Ascending aorta (tissue), 2 donors: ENCODE data around the gene THRB. TPM values are rescaled to one million over a fixed set of nuclear protein-coding genes. Genes with fewer than 3 reads are reported as not detected.

Experiments
- DNase-seq, 2 donors: peaks; one replicate each; pipeline ENCODE4 v3.0.0-alpha.2; 2019; ENCODE audit warnings: low spot score in 2 of 2
- H3K27ac ChIP-seq, 2 donors: fragments of 200-600 bp; sonication (generic); one replicate each; pipeline ENCODE4 v1.5.1; 2016 to 2017; ENCODE audit warnings: mild to moderate bottlenecking in 1 of 2
- H3K27me3 ChIP-seq: fragments of 200-600 bp; sonication (generic); one replicate; pipeline ENCODE4 v1.5.1; 2017
- H3K36me3 ChIP-seq, 2 donors: fragments of 200-600 bp; sonication (generic); one replicate each; pipeline ENCODE4 v1.5.1; 2016
- H3K4me1 ChIP-seq, 2 donors: fragments of 200-600 bp; sonication (generic); one replicate each; pipeline ENCODE4 v1.5.1; 2016 to 2017; ENCODE audit warnings: mild to moderate bottlenecking in 1 of 2
- H3K4me3 ChIP-seq, 2 donors: fragments of 200-600 bp; sonication (generic); one replicate each; pipeline ENCODE4 v1.5.1; 2016 to 2017; ENCODE audit warnings: mild to moderate bottlenecking in 1 of 2
- H3K9me3 ChIP-seq, 2 donors: fragments of 200-600 bp; sonication (generic); one replicate each; pipeline ENCODE4 v1.5.1; 2016
- intact Hi-C: fragments of 100-400 bp; cut with DNase I; formaldehyde crosslinking; loops from one replicate; pipeline ENCODE4 v1.15.1; 2023
- total RNA-seq: library from RNA; depleted of rRNA; stranded (reverse); fragments of >200 nt; gene quantifications from one replicate; pipeline ENCODE4 v1.1.0, GENCODE V29; 2016
- TF ChIP-seq, protein P1 (sequence below), 3 experiments: fragments of 200-600 bp in 2 of 3; fragments of 450-650 bp in 1 of 3; sonication (generic) in 2 of 3; IDR thresholded peaks; one replicate each; pipeline ENCODE4 v1.5.1; 2016 to 2019; ENCODE audit warnings: antibody characterized with exemption in 3 of 3, mild to moderate bottlenecking in 1 of 3, moderate library complexity in 1 of 3

Gene THRB
- total RNA-seq, 1 donor from 2014 or later, result 24.7 TPM

DNA sequence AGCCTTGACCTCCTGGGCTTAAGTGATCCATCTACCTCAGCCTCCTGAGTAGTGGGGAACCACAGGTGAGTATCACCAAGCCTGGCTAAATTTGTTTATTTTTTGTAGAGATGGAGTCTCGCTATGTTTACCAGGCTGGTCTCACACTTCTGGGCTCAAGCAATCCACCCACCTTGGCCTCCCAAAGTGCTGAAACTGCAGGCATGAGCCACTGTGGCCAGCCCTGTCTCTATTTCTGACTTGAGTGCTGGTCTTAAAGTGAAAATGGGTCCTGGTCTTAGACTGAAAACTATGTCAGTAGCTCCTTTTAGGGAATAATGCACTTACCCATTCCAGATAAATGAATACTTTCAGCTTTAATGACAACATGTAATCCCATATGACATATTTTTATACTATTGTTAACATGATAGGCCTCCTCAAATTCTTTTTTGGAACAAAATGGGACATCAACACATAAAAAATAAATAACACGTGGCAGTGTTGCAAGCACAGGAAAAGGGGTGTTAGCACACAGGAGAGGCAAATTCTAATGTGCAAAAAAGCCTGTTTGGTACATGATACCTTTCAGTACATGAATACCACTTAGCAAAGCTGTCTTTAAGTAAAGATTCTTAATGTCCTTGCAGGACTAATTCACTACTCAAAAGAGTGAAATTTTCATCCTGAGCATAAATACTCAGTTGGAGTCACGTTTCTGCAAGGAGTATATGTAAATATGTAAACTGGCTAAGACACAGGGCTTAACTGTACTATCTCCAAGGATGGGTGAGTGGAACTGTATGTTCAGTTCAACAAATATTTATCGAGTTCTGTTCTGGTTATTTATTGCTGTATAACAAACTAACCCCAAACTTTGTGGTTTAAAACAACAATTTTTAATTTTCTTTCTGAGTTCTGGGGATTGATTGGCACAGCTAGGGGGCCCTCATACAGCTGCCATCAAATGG lies 354.9 kb downstream of the THRB start:
- no peak for DNase-seq
- peaks cover 0 to 17% of the 10 kb centered on the region in 2 donors for H3K4me1 ChIP-seq

DNA sequence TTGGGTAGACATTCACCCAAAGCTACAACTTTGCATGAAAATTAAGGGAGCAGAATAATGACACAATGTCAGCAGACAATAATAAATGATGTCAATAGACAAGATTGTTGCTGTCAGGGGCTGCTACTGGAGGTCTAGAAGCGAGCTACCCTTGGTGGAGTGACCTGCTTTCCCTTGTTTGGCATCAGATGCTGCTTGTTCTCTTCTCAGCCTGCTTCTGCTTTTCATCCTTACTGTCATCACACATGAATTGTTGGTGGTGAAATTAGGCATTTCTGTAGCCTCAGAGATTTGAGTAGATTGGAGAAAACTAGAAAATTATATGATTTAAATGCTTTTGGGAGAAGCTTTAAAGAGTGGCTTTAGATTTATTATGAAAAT lies 355.8 kb downstream of the THRB start:
- intact Hi-C loops, result no loop called here
- TF ChIP-seq, protein P1, sequence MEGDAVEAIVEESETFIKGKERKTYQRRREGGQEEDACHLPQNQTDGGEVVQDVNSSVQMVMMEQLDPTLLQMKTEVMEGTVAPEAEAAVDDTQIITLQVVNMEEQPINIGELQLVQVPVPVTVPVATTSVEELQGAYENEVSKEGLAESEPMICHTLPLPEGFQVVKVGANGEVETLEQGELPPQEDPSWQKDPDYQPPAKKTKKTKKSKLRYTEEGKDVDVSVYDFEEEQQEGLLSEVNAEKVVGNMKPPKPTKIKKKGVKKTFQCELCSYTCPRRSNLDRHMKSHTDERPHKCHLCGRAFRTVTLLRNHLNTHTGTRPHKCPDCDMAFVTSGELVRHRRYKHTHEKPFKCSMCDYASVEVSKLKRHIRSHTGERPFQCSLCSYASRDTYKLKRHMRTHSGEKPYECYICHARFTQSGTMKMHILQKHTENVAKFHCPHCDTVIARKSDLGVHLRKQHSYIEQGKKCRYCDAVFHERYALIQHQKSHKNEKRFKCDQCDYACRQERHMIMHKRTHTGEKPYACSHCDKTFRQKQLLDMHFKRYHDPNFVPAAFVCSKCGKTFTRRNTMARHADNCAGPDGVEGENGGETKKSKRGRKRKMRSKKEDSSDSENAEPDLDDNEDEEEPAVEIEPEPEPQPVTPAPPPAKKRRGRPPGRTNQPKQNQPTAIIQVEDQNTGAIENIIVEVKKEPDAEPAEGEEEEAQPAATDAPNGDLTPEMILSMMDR (IDR thresholded peaks at IDR 0.05), result no peak
- Histone ChIP-seq H3K4me3 (no peak overlapping the region), H3K27me3 (no peaks in the 10 kb centered on the region), H3K36me3 (peaks cover 24 to 48% of the 10 kb centered on the region in 2 donors), H3K27ac (peak overlapping the region; percentile 63 to 64), H3K9me3 (no peaks in the 10 kb centered on the region), H3K4me1 (peaks cover 0 to 20% of the 10 kb centered on the region in 2 donors)
- DNase-seq, result no peak

More for the DNA sequence above, 354.9 kb downstream of the THRB start:
- intact Hi-C loops, result loop anchor here (5.0 kb wide), 1 partner anchor 97 kb away; no protein-coding TSS in a partner anchor
- TF ChIP-seq, protein P1 (IDR thresholded peaks at IDR 0.05), result no peak
- Histone ChIP-seq H3K9me3 (no peaks in the 10 kb centered on the region), H3K27ac (peak overlapping the region; percentile 63 to 64), H3K27me3 (no peaks in the 10 kb centered on the region), H3K36me3 (peaks cover 28 to 44% of the 10 kb centered on the region in 2 donors), H3K4me3 (no peak overlapping the region)

DNA sequence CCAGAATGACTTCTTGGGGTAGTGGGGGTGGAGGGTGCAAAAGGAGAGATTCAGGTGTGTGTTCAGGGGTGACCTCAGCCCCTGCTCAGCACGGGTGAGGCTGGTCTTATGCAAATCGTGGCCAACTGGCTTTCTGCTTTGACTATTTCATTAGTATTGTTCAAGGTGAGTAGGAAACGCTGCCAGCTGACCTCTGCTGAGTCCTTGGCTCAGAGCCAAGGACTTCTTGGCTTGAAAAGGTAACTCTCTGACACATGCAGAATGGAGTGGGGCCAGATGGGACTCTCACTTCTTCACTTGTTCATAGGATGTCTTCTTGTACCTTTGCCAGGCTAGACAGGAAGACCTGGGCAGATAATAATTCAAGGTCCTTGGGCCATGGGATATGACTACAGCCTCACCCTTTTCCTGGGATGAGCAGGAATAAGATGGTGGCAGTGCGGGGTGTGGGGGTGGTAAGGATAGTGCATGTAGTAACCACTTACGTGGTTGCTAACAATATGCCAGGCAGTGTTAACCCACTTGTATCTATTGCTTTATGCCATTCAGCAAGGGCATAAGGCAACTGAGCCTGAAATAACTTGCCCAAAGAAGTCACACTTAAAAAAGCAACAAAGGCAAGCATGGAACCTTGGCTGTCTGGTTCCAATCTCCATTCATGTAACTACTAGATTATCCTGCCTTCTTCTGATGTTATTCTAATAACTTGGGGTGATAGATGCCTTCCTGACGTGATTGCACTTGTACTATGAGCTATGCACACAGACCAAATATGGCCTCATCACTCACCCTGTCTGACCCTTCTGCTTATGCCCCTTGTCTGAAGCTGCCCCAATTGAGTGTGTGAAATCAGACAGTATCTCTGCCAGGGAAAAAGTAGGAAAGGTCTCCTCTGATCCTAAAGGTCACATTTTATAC lies 356.4 kb downstream of the THRB start:
- intact Hi-C loops, result no loop called here
- no peak for DNase-seq
- H3K27ac ChIP-seq, result peak overlapping the region; percentile 63 to 64

DNA sequence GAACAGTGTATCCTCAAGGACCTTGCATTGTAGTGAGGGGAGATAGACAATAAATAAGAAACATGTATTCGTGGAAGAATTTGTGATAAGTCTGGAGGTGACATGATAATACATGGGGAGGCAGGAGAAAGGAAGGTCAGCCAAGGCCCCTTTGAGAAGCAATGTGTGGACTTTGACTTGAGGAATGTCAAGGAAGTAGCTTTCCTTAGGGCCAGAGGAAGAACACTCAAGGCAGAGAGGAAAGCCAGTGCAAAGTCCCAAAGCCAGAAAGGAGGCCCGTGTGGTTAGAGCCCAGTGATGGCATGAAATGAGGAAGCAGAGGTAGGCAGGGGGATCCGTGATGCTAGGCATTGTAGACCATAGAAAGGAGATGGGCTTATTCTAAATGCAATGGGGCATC lies 357.3 kb downstream of the THRB start:
- Histone ChIP-seq H3K4me3 (no peak overlapping the region), H3K27me3 (no peaks in the 10 kb centered on the region), H3K4me1 (peaks cover 0 to 20% of the 10 kb centered on the region in 2 donors), H3K36me3 (peaks cover 15 to 48% of the 10 kb centered on the region in 2 donors), H3K27ac (peak overlapping the region; percentile 63 to 64), H3K9me3 (no peaks in the 10 kb centered on the region)
- no peak for DNase-seq
- intact Hi-C loops, result no loop called here
- TF ChIP-seq, protein P1 (IDR thresholded peaks at IDR 0.05), result no peak

More for the DNA sequence above, 356.4 kb downstream of the THRB start:
- Histone ChIP-seq H3K9me3 (no peaks in the 10 kb centered on the region), H3K4me1 (peaks cover 0 to 20% of the 10 kb centered on the region in 2 donors), H3K27me3 (no peaks in the 10 kb centered on the region), H3K4me3 (no peak overlapping the region), H3K36me3 (peaks cover 17 to 48% of the 10 kb centered on the region in 2 donors)
- TF ChIP-seq, protein P1 (IDR thresholded peaks at IDR 0.05), result no peak

DNA sequence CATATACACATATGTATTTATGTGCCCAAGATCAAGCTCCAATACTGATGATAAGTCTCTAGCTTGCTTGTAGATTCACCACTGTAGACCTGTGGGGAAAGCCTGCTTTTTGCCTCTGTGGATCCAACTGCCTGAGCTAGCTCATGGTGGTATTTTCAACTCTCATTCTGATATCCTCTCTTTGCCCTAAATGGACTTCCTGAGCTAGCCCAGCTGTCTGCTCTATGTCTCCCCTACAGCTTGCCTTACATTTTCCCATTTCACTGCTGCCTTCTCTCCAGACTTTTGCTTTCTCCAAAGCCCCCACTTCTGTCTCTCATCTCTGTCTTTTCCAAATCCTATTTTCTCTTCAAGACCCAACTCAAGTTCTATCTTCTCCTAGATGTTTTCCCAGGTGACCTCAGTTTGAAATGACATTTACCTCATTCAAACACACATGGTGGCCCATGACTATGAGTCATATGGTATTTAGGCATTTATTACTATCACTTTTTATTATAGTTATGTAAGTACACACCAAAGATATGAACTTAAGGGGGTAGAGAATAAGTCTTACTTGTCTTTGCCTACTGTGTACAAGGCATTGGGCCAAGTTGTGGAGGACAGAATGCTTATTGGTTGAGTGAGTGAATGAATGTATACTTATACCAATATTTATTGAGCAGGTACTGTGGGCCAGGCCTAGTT lies 357.9 kb downstream of the THRB start:
- DNase-seq, result no peak
- H3K27ac ChIP-seq, result peak overlapping the region; percentile 63 to 64
- peaks cover 0 to 20% of the 10 kb centered on the region in 2 donors for H3K4me1 ChIP-seq
- H3K9me3 ChIP-seq, result no peaks in the 10 kb centered on the region
- H3K27me3 ChIP-seq, result no peaks in the 10 kb centered on the region
- peaks cover 13 to 48% of the 10 kb centered on the region in 2 donors for H3K36me3 ChIP-seq
- no peak overlapping the region for H3K4me3 ChIP-seq
- intact Hi-C loops, result no loop called here
- TF ChIP-seq, protein P1 (IDR thresholded peaks at IDR 0.05), result no peak
